Measurements from ENCODE around the gene CCDC8.
A peak's percentile ranks its signal among the peaks of the same experiment; 100 is the strongest.

DNA sequence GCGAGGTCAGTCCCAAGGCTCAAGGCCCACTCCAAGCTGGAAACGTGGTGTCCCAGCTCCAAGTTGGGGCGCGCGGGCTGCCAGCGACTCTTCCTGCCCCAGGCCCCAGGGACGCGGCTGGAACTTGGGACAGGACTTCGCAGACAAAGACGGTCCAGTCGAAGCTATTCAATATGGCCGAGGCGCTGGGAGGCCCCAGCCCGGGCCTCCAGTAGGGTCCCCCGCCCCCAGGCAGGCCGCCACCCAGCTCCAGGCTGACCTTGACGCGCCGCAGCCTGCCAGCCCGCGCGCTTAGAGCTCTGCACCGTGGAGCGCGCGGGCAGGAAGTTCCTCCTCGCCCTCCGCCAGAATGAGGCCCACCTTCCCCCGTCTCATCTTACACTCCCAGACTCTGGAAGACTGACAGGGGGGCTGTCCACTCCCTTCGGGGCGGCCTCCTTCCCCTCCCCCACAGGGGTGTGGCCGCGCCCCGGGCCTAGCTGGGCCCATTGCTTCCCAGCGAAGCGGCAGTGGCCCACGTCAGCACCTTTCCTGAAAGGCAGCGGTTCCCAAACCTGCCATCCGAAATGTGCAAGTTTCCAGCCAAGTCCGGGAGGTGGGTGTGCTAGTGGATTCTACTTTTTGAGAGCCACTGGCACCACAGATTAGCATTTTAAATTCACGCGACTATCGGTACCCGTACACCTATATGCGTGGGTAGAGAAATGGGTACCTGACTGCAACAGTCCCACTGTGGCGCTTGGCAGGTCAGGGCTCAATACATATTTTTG lies at the start of gene CCDC8:
- TF ChIP-seq, protein P1, sequence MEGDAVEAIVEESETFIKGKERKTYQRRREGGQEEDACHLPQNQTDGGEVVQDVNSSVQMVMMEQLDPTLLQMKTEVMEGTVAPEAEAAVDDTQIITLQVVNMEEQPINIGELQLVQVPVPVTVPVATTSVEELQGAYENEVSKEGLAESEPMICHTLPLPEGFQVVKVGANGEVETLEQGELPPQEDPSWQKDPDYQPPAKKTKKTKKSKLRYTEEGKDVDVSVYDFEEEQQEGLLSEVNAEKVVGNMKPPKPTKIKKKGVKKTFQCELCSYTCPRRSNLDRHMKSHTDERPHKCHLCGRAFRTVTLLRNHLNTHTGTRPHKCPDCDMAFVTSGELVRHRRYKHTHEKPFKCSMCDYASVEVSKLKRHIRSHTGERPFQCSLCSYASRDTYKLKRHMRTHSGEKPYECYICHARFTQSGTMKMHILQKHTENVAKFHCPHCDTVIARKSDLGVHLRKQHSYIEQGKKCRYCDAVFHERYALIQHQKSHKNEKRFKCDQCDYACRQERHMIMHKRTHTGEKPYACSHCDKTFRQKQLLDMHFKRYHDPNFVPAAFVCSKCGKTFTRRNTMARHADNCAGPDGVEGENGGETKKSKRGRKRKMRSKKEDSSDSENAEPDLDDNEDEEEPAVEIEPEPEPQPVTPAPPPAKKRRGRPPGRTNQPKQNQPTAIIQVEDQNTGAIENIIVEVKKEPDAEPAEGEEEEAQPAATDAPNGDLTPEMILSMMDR (IDR thresholded peaks at IDR 0.05) = no peak
- TF ChIP-seq POLR2A (IDR thresholded peaks at IDR 0.05) = peak; percentile 89
- TF ChIP-seq POLR2AphosphoS5 (IDR thresholded peaks at IDR 0.05) = peak; percentile 93
